HG02571 (cell line): ENCODE measurements around the gene GARIN5A.

ENCODE experiments used
- ATAC-seq: cut with Tn5 transposase; IDR thresholded peaks from one replicate; pipeline ENCODE4 v1.9.1; 2021; ENCODE audit warnings: mild to moderate bottlenecking, moderate library complexity; ENCODE audit not compliant: unreplicated experiment

The GARIN5A gene

DNA sequence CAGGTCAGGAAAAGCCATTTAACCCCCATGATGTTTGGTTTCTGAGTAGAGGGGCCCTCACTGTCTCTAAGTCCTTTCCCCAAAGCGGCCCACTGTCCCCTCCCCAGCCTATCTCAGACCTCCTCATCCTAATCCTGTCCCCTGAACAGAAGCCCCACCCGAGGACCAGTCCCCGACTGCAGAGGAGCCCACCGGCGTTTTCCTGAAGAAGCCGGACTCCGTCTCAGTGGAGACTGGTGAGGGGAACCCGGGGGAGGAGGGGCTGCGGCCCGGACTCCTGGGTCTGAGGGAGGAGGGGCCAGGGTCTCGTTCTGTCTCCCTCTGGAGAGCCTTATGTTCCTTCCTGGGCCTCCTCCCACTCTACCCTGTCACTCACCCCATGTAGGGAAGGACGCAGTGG, 41.0 kb downstream of the GARIN5A start:
- ATAC-seq, result no peak

DNA sequence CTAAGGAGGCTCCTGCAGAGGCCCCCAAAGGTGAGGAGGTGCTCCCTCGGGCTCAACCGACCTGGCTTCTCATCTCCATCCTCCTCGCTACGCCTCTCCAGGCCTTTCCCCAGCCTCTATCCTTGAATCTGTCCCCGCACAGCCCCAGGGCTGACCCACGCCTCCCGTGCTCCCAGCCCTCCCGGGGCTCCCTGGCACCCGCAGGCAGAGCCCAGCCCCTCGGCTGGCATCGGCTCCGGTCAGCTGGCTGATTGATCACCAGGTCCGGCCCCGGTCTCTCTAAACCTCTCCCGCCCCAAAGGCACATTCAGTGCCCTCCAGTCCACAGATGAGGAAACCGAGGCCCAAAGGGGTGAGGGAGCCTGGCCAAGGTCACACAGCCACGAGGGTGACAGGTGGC, 41.4 kb downstream of the GARIN5A start:
- no peak for ATAC-seq

DNA sequence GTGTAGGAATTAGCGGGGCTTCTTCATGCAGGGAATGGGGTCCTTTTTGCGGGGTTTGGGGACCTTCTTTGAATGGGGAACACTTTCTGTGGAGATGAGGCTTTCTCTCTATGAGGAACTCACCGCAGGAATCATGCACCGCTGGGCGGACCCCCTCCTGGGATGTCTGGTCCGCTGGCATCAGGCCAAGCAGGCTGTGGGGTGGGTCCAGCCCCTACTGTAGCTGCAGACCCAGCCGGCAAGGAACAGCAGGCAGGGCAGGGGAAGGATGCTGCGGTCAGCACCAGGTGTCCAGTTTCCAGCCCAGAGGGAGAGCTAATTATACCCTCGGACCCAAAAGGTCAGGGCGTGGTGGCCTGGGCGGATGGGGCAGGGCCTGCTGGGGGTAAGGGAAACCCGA, 42.1 kb downstream of the GARIN5A start:
- no peak for ATAC-seq

DNA sequence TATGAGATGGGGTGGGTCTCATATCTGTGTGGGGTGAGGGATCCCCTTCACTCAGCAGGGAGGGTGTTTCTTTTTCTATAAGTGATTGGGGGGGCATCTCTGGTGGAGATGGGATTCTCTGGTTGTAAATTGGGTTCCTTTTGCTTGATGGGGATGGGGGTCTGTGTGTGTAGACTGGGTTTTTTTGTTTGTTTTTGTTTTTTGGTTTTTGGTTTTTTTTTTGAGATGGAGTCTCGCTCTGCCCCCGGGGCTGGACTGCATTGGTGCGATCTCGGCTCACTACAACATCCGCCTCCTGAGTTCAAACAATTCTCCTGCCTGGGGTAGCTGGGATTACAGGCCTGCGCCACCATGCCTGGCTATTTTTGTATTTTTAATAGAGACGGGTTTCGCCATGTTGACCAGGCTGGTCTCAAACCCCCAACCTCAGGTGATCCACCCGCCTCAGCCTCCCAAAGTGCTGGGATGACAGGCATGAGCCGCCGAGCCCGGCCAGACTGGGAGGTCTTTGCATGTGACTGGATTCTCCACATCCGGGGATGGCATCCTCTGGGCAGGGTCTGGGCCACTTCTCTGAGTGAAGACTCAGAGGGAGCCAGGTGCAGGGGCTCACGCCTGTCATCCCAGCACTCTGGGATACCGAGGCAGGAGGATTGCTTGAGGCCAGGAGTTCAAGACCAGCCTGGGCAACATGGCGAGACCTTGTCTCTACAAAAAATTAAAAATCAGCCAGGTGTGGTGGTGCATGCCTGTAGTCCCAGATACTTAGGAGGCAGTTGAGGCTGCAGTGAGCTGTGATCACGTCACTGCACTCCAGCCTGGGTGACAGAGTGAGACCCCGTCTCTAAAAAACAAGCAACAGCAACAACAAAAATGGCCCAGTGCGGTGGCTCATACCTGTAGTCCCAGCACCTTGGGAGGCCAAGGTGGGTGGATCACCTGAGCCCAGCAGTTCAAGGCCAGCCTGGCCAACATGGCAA, 43.2 kb downstream of the GARIN5A start:
- ATAC-seq, result no peak

DNA sequence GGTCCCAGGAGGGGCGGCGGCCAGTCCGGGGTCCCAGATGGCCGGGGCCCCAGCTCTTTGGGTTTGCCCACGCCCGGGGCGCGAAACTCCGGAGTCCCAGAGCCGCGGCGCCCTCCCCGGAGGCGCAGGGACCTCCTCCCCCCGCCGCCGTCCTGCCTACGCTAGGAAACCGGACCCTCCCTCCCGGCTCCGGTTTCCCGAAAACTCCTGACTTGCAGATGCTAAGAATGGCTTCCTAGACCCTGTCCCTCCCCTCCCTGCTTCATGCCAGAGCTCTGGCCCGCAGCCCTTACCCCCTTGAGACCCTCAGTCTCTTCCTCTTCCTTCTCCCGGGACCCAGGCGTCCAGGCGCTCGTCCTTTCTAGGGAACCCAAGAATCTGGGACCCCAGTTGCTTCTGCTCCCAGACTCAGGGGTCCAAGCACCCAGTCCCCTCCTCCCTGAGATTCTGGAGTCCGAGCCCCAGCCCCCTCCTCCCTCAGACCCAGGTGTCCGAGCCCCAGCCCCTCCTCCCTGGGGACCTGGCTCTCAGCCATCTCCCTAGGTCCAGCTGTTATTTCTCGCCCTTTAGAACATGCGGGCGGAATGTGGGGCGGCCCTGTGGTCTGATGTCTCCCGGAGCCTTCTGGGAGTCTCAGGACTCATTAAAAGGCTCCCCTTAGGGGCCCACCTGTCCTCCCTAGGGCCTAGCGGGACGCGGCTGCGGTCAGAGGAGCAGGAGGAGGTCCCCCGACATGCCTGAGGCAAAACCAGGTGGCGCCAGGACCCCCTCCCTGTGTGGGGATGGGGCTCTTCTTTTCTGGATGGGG, 44.2 kb downstream of the GARIN5A start, which contains the start of gene MYBPC2:
TSS of gene MYBPC2 (plus strand) at position 672 of the 808 bp plus-strand sequence. CDS start at position 734, 62 bp downstream.
- ATAC-seq, result peak; percentile 9

DNA sequence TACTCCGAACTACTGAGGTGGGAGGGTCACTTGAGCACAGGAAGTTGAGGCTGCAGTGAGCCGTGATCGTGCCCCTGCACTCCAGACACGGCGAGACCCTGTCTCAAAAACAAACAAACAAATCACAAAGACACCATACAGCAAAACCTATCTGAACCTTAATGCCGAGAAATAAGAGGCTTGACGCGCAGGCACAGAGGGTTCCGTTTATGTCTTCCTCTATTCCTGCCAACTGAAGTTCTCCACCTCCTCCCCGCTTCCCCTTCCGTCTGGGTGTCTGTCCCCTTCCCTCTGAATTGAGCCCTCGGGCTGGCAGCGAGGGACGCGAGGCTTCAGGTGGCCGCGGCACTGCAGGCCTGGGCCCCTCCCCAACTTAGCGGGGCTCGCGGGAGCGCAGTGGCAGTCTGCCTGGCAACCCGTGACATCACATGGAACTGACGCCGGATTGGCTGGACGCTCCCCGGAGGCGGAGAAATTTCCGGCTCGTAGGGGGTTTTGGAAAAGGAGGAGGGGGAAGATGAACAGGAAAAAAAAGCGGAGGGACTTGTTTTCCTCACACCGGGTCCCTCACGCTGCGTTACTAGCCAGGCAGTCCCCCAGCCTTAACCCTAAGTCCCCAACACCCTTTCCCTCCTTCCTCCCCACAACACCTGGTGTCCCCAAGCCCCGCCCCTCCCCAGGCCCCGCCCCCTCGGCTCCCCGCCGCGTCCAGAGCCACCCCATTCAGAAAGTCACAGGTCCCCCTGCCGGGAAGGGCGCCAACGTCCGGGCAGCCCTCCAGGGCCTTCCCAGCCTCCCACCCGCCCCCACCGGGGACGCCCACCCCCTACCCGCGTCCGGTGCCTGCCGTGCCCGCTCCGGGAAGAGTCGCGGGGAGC, 45.1 kb downstream of the GARIN5A start:
- ATAC-seq, result peak; percentile 71

DNA sequence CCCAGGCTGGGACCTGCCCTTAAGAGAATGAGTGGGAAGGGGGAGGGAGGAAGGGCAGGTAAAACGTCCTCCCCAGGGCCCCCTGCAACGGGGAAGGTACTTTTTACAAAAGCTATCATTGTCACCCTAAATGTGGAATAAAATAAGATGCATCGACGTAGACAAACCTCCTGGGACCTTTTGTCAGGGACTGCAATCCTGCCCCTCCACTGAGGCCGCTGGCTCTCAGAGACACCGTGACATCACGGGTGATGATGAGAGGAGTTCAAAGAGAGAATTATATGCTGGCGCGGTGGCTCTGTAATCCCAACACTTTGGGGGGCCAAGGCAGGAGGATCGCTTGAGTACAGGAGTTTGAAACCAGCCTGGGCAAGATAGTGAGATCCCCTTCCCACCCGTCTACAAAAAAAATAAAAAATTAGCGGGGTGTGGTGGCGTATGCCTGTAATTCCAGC, 45.7 kb downstream of the GARIN5A start:
- no peak for ATAC-seq

DNA sequence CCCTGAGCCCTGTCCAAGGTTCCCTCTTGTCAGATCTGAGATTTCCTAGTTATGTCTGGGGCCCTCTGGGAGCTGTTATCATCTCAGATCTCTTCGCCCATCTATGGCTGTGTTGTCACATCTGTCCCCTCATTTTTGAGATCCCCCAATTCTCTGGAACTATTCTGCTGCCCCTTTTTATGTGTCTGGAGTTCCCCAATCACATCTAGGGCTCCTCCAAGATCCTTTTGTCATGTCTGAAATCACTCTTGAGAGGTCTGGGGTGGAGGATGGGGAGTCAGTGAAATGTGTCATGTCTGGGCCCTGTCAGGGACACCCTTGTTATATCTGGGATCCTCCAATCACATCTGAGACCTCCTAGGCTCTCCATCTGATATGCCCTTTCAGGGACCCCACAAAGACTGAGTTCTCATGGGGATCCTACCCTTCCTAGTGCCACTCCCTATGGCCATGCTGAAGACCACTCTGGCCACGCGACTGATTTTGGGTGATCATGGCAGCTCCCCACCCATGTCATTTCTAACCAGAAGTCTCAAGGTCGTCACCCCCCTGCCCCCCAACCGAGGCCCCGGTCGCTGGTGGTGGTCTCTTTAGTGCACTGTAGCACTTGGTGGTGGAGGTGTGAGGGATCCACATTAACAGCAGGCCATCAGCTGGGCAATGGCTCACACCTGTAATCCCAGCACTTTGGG, 47.7 kb downstream of the GARIN5A start:
- no peak for ATAC-seq

DNA sequence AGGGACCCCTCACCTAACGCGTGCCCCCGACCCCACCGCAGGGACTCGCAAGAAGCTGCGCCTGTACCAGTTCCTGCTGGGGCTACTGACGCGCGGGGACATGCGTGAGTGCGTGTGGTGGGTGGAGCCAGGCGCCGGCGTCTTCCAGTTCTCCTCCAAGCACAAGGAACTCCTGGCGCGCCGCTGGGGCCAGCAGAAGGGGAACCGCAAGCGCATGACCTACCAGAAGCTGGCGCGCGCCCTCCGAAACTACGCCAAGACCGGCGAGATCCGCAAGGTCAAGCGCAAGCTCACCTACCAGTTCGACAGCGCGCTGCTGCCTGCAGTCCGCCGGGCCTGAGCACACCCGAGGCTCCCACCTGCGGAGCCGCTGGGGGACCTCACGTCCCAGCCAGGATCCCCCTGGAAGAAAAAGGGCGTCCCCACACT, 48.6 kb downstream of the GARIN5A start:
- ATAC-seq, result no peak

DNA sequence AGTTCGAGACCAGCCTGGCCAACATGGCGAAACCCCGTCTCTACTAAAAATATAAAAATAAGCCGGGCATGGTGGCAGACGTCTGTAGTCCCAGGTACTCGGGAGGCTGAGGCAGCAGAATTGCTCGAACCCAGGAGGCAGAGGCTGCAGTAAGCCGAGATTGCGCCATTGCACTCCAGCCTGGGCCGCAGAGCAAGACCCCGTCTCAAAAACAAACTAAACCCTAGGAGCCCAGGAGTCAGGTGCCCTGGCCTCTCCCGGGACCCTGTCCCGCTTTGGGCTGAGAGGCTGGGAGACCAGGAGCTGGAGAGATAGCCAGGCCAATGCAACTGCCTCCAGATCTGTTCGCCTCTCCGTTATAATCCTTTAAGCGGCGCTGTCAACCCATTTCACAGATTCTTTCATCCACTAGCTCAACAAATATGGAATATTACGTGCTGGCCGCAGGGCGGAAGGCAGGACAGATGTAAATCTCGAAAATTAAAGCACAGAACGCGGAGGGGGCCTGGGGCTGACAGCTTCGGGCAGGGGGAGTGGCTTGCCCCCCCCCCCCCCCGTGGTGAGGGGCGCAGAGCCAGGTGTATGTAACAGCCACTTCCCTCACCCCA, 49.2 kb downstream of the GARIN5A start:
- no peak for ATAC-seq

DNA sequence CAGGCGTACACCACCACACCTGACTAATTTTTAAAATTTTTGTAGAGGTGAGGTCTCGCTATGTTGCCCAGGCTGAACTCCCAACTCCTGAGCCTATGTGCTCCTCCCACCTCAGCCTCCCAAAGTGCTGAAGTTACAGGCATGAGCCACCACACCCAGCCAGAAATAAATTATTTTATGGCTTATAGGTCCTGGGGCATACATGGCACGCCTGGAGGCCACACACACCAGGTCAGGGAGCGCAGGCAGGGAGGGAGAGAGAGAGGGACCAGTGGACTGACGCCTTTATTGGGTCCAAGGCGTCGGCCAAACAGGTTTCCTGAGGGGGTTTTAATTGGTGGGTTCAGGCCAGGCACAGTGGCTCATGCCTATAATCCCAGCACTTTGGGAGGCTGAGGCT, 51.1 kb downstream of the GARIN5A start:
- ATAC-seq, result no peak

DNA sequence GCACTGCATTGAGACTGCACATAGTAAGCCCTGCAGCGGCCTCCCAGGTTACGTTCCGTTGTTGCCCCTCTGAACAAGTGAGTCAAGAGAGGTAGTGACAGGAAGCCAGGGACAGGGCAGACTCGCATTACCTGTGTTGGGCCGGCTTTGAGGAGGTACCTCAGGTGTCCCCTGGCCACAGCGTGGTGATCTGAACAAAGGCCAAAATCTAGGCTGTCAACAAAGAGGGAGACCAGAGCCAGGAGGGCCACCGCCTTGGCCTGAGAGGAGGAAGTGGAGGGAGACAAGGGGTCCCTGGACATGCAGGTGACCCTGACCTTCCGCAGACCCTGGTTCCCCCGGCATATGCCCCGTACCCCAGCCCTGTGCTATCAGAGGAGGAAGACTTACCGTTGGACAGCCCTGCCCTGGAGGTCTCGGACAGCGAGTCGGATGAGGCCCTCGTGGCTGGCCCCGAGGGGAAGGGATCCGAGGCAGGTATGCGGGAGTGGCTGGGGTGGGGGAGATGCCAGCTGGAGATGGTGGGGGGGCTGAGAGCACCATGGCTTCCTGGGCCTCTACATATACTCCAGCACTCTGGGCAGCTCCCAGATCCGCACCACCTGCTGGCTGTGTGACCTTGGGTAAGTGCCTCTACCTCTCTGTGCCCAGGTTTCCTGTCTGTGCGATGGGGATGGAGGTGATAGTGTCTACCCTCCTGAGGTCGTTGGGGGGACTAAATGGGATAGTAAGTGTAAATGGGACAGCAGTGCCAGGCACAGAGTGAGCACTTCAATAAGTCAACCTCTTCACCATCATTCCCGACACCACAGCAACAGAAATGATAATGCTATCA, 53.2 kb downstream of the GARIN5A start:
- no peak for ATAC-seq

DNA sequence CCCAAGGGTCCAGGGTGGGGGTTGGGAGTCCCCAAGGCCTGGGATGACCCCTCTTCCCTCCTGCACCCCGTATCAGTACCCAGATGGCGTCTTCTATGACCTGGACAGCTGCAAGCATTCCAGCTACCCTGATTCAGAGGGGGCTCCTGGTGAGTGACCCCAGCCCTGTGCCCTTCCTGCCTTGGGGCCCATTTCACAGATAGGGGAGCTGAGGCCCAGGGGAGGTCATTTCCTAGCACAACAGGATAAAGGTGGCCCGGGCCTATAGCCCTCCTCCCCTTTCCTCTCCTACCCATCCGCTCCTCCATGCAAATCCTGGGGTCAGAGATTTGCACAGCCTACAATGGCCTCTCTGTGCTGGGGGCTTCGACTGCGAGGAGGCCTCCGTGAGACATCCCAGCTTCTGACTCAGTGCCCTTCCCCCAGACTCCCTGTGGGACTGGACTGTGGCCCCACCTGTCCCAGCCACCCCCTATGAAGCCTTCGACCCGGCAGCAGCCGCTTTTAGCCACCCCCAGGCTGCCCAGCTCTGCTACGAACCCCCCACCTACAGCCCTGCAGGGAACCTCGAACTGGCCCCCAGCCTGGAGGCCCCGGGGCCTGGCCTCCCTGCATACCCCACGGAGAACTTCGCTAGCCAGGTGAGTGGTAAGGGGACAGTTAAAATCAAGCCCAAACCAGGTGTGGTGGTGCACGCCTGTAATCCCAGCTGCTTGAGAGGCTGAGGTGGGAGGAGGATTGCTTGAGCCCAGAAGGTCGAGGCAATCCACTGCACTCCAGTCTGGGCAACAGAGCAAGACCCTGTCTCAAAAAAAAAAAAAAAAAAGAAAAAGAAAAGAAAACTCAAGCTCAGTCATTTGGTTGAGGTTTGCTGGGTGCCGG, 54.0 kb downstream of the GARIN5A start:
- no peak for ATAC-seq

DNA sequence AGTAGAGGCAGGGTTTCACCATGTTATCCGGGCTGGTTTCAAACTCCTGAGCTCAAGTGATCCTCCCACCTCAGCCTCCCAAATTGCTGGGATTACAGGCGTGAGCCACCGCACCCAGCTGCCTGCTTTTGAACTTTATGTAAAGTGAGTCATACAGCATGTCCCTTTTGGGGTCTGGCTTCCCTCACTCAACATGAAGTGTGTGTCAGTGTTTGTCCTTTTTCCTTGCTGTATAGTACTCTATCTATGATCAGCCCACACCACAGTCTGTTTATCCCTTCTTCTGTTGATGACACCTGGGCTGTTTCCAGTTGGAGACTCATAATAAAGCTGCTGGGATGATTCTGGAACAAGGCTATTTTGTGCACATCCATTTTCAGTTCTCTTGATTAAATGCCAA, 55.8 kb downstream of the GARIN5A start:
- ATAC-seq, result no peak

DNA sequence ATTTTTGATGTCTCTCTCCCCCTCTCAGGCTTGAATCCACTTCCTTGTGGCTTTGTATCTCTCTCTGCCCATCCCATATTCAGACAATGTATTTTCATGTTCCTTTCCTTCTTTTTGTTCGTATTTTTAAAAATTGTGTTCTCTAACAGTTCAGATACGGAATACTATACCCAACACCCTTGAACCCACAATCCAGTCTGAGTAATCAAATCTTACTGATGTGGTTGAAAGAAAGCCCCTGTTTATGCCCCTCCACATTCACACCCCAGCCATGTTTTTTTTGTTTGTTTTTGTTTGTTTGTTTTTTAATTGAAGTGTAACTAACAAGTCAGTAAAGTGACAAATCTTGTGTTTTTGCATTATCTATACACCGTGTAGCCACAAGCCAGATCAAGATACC, 56.5 kb downstream of the GARIN5A start:
- ATAC-seq, result no peak

DNA sequence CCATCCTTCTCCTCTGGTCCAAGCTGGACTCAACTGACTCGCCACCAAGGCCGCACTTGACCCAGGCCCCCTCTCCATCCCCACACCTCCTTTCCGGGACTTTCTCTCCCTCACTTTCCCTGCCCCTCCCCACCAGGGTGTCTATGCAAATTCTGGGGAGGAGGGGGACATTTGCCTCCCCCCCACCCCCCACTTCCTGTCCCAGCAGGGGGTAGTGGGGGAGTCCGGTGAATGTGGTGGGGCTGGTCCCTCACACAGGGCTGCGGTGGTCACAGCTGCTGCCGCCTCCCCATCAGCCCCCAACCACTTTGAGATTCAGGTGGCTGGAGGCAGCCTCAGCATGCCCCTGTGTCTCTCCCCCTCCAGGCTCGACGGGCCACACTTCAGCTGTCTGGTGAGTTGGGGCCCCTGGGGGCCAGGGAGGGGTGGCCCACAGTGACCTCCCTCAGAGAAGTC, 57.0 kb downstream of the GARIN5A start:
- no peak for ATAC-seq

DNA sequence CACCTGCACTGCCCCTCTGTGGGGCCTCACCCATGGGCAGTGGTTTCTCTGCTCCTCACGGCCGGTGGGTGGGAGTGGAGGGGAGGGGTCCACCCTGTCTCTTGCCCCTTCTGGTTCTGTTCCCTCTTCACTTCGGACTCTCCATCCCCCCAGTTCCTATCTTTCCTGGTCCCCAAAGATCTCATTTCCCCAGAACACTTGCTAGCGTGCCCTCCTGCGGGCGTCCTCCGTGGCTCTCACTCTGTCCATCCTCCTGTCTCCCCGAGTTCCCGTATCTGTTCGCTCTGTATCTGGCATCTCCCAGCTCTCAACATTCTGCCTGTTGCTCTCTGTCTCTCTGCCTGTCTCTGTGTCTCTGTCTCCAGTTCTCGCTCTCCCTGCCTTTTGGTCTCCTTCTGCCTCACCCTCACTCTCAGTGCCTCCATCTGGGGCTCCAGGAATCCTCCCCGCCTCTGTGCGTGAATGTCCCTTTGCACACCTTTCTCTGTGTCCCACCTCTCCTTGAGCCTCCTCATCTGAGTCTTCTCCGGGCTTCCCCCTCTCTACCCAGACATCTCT, 57.5 kb downstream of the GARIN5A start:
- ATAC-seq, result no peak
